Measurements from ENCODE around the gene CBLC.

GRCh38 chr19:44823373-44823698 is 45.6 kb downstream of the CBLC start:
- TF ChIP-seq, protein P1, sequence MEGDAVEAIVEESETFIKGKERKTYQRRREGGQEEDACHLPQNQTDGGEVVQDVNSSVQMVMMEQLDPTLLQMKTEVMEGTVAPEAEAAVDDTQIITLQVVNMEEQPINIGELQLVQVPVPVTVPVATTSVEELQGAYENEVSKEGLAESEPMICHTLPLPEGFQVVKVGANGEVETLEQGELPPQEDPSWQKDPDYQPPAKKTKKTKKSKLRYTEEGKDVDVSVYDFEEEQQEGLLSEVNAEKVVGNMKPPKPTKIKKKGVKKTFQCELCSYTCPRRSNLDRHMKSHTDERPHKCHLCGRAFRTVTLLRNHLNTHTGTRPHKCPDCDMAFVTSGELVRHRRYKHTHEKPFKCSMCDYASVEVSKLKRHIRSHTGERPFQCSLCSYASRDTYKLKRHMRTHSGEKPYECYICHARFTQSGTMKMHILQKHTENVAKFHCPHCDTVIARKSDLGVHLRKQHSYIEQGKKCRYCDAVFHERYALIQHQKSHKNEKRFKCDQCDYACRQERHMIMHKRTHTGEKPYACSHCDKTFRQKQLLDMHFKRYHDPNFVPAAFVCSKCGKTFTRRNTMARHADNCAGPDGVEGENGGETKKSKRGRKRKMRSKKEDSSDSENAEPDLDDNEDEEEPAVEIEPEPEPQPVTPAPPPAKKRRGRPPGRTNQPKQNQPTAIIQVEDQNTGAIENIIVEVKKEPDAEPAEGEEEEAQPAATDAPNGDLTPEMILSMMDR (IDR thresholded peaks at IDR 0.05): no peak
- TF ChIP-seq POLR2A (IDR thresholded peaks at IDR 0.05) (no peak), POLR2AphosphoS5 (IDR thresholded peaks at IDR 0.05; ENCODE audit: insufficient read depth in 1 of 2, low read depth in 1 of 2) (no peak)
